Lower lobe of right lung (tissue), 2 donors: ENCODE measurements around the gene FN1. TPM values are rescaled to one million over a fixed set of nuclear protein-coding genes. Genes with fewer than 3 reads are reported as not detected.

Experiments
- ATAC-seq, 2 donors: fragments of 200-7000 bp; cut with Tn5 transposase; one replicate each; pipeline ENCODE4 v1.9.1; 2020 to 2022; ENCODE audit warnings: mild to moderate bottlenecking in 2 of 2, moderate library complexity in 2 of 2
- DNase-seq: peaks from one replicate; pipeline ENCODE4 v3.0.0-alpha.2; 2020
- H3K27ac ChIP-seq: fragments of 200-600 bp; one replicate; pipeline ENCODE4 v1.8.0; 2022
- H3K27me3 ChIP-seq: fragments of 200-600 bp; one replicate; pipeline ENCODE4 v1.8.0; 2022; ENCODE audit warnings: low read depth
- H3K36me3 ChIP-seq: fragments of 200-600 bp; one replicate; pipeline ENCODE4 v1.8.0; 2022; ENCODE audit warnings: mild to moderate bottlenecking
- H3K4me1 ChIP-seq: fragments of 200-600 bp; one replicate; pipeline ENCODE4 v1.8.0; 2022
- H3K4me3 ChIP-seq: fragments of 200-600 bp; one replicate; pipeline ENCODE4 v1.8.0; 2022; ENCODE audit warnings: mild to moderate bottlenecking
- H3K9me3 ChIP-seq: fragments of 200-600 bp; one replicate; pipeline ENCODE4 v1.8.0; 2022
- intact Hi-C: fragments of 100-400 bp; cut with DNase I; formaldehyde crosslinking; loops from one replicate; pipeline ENCODE4 v1.11.0; 2022
- total RNA-seq: library from RNA; stranded (reverse); fragmentation: NEBNext Ultra II Directional; extraction: Animal tissue kit (Norgen Biotek cat#: 25700); gene quantifications from one replicate; pipeline ENCODE4 v1.2.1, GENCODE V29; 2021
- TF ChIP-seq, protein P1 (sequence below): fragments of 200-600 bp; IDR thresholded peaks from one replicate; pipeline ENCODE4 v1.8.0; 2022; ENCODE audit warnings: antibody characterized with exemption, mild to moderate bottlenecking
- donor health status: DM: no; HTN: yes; CAD: no; lungs with severe emphysema.

The FN1 gene
- total RNA-seq, 1 donor from 2014 or later: 1,248 TPM

DNA sequence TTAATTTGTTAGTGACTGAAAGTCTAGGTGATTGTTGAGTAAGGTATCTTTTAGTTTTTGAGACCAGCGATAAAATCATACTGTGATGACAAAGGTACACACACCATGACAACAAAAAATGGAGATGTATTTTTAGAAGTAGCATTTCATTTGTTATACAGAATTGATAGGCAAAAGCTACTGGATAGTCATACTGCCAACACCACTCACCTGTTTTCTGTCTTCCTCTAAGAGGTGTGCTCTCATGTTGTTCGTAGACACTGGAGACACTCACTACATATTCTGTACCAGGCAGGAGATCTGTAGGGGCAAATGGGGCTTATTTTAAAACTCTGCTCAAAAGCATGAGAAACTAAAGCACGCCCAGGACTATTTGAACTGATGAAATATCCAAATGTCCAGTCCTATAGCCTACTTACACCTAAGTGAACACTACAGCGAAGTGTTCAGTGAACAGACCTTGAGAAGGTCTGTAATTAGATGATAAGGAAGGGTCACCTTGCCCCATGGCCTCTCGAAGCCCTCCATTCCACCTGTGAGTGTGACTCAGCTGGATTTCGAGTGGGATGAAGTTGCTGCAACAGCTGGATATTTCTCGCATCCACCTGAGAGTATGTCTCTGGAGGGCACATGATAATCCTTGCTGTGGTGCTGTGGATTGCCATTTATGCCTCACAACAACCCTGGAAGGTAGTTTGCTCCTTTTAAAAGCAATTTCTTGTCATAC lies 47.7 kb downstream of the FN1 start:
- Histone ChIP-seq H3K36me3 (peaks cover 95% of the 10 kb centered on the region), H3K27ac (no peak overlapping the region), H3K9me3 (no peaks in the 10 kb centered on the region), H3K4me3 (no peak overlapping the region), H3K27me3 (no peaks in the 10 kb centered on the region), H3K4me1 (no peaks in the 10 kb centered on the region)
- TF ChIP-seq, protein P1, sequence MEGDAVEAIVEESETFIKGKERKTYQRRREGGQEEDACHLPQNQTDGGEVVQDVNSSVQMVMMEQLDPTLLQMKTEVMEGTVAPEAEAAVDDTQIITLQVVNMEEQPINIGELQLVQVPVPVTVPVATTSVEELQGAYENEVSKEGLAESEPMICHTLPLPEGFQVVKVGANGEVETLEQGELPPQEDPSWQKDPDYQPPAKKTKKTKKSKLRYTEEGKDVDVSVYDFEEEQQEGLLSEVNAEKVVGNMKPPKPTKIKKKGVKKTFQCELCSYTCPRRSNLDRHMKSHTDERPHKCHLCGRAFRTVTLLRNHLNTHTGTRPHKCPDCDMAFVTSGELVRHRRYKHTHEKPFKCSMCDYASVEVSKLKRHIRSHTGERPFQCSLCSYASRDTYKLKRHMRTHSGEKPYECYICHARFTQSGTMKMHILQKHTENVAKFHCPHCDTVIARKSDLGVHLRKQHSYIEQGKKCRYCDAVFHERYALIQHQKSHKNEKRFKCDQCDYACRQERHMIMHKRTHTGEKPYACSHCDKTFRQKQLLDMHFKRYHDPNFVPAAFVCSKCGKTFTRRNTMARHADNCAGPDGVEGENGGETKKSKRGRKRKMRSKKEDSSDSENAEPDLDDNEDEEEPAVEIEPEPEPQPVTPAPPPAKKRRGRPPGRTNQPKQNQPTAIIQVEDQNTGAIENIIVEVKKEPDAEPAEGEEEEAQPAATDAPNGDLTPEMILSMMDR: no peak
- DNase-seq (no peak), ATAC-seq (no peak)
- intact Hi-C loops: no loop called here

DNA sequence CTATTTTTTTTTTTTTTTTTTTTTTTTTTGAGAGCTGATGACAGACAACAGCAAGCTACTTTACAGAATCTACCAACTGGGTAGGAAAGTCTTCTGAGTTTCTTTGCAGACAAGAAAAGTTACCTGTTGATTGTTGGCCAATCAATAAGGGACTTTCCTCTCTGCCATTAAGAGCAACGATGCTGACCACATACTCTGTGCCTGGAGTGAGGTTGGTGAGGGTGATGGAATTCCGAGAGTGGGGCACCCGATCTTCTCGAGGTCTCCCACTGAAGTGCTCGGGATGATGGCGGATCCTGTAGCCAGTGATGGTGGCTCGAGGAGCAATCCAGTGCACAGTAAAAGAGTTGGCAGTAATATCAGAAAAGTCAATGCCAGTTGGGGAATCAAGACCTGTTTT lies 49.3 kb downstream of the FN1 start:
- H3K4me1 ChIP-seq: no peaks in the 10 kb centered on the region
- TF ChIP-seq, protein P1: no peak
- H3K4me3 ChIP-seq: no peak overlapping the region
- no peaks in the 10 kb centered on the region for H3K9me3 ChIP-seq
- peaks cover 95% of the 10 kb centered on the region for H3K36me3 ChIP-seq
- H3K27ac ChIP-seq: no peak overlapping the region
- DNase-seq (no peak), ATAC-seq (no peak)
- no peaks in the 10 kb centered on the region for H3K27me3 ChIP-seq
- intact Hi-C loops: no loop called here

DNA sequence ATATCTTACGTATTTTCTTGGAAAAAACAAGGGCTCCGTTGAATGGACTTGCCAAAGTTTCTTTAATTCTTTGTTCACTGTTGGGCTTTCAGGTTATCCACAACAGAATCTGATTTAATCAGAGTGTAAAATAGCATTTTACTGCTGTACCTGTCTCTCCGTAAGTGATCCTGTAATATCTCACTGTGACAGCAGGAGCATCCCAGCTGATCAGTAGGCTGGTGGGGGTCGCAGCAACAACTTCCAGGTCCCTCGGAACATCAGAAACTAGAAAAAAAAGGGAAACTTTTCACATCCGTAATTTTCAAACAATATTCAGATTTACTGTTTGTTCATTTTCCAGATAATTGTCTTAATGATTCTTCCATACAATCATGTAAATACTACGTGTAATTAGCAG lies 51.2 kb downstream of the FN1 start:
- no peak overlapping the region for H3K27ac ChIP-seq
- no peaks in the 10 kb centered on the region for H3K9me3 ChIP-seq
- H3K4me1 ChIP-seq: no peaks in the 10 kb centered on the region
- H3K4me3 ChIP-seq: no peak overlapping the region
- DNase-seq: no peak
- intact Hi-C loops: no loop called here
- H3K36me3 ChIP-seq: peaks cover 96% of the 10 kb centered on the region
- TF ChIP-seq, protein P1: no peak
- ATAC-seq: no peak
- H3K27me3 ChIP-seq: no peaks in the 10 kb centered on the region

DNA sequence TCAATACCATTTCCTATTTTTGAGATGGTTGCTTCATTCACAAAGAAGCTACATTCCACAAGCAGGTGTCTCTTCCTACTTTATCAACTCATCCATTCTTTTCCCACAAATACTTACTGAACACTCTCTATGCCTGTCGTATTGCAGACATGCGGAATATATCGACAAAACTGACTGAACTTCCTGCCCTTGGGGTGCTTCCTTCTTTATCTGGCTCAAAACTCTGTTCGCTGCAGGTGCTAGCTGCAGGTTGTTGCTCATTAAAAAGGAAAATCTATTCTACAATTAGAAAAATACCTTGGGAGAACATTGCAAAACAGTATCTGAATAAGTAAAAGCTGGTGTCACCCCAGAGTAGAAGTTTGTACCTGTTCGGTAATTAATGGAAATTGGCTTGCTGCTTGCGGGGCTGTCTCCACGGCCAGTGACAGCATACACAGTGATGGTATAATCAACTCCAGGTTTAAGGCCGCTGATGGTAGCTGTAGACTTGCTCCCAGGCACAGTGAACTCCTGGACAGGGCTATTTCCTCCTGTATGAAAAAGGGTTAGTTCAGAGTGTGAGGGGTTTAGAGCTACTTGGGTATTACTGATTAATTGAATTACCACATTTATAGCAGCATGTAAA lies 52.1 kb downstream of the FN1 start:
- ATAC-seq (no peak), DNase-seq (no peak)
- H3K4me1 ChIP-seq: no peaks in the 10 kb centered on the region
- H3K27ac ChIP-seq: no peak overlapping the region
- no peak overlapping the region for H3K4me3 ChIP-seq
- peaks cover 96% of the 10 kb centered on the region for H3K36me3 ChIP-seq
- TF ChIP-seq, protein P1: no peak
- H3K9me3 ChIP-seq: no peaks in the 10 kb centered on the region
- intact Hi-C loops: no loop called here
- no peaks in the 10 kb centered on the region for H3K27me3 ChIP-seq

DNA sequence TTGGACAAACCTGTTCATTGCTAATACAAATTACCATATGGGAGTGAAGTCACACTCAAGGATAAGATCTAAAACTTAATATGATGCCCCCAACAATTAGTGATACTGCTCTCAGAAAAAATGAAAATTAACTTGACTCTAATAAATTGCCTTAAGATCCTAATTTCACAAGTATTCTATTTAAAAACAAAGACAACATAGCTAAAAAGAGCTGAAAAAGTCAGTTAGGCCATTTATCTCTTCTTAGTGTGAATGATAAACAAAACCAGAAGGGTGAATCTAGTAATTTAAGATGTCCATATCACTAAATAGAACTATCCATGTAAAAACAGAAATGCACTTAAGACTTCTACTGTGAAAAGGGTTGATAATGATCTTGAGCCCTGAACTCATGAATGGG lies 53.4 kb downstream of the FN1 start:
- Histone ChIP-seq H3K27ac (no peak overlapping the region), H3K9me3 (no peaks in the 10 kb centered on the region), H3K27me3 (no peaks in the 10 kb centered on the region), H3K4me3 (no peak overlapping the region), H3K4me1 (no peaks in the 10 kb centered on the region), H3K36me3 (peaks cover 97% of the 10 kb centered on the region)
- TF ChIP-seq, protein P1: no peak
- intact Hi-C loops: no loop called here
- ATAC-seq (no peak), DNase-seq (no peak)
